HepG2 (cell line): Measurements from ENCODE around the gene IL2RA. TPM values are rescaled to one million over a fixed set of nuclear protein-coding genes. Genes with fewer than 3 reads are reported as not detected.

ENCODE experiments used
- ATAC-seq: fragments of 200-7000 bp; cut with Tn5 transposase; 3 replicates; pipeline ENCODE4 v1.9.1; 2020; ENCODE audit warnings: mild to moderate bottlenecking, moderate library complexity
- BruUV-seq: library from RNA; stranded (reverse); fragments of 400-500 nt; replicated peaks from 2 replicates; lab custom pipeline; 2021; lab: Mats Ljungman, UMichigan
- CTCF ChIA-PET: fragments of 300-600 bp; formaldehyde crosslinking; extraction: SDS; loops from one replicate; lab custom pipeline; 2021; ENCODE audit warnings: low total read pairs, inconsistent platforms, low intra/inter-chr PET ratio; lab: Yijun Ruan, JAX
- POLR2A ChIA-PET: fragments of 350-600 bp; sonication (Branson Sonifier 250); formaldehyde crosslinking; loops from one replicate; lab custom pipeline; 2020; ENCODE audit warnings: antibody characterized with exemption, inconsistent platforms; lab: Yijun Ruan, JAX
- DNase-seq: peaks from one replicate; pipeline ENCODE4 v3.0.0-alpha.2; 2015; ENCODE audit warnings: low spot score
- FAIRE-seq: peaks from 3 replicates; lab custom pipeline; 2011; peaks lifted over from hg19 to GRCh38; lab: Jason Lieb, UNC
- H2AFZ ChIP-seq: one replicate; pipeline ENCODE4 v1.6.1; 2011; ENCODE audit warnings: low read length, inconsistent platforms
- H3K27ac ChIP-seq: fragments of 300-600 bp; 3 replicates; pipeline ENCODE4 v1.8.0; 2011; ENCODE audit warnings: mixed run types, mild to moderate bottlenecking, mixed read lengths, low read length, inconsistent platforms; ENCODE audit not compliant: insufficient read depth; ENCODE audit errors: extremely low read length
- H3K27me3 ChIP-seq, 2 experiments: fragments of 200-600 bp in 1 of 2; 2 replicates in 1 of 2; 3 replicates in 1 of 2; pipeline versions ENCODE4 v1.6.0 to v1.8.0; 2011; ENCODE audit warnings: low read length in 2 of 2, mild to moderate bottlenecking in 2 of 2, moderate library complexity in 2 of 2, inconsistent platforms in 1 of 2; ENCODE audit not compliant: insufficient read depth in 2 of 2, control insufficient read depth in 1 of 2
- H3K36me3 ChIP-seq, 2 experiments: fragments of 200-600 bp in 1 of 2; replicated peaks in 1 of 2; 2 replicates in 1 of 2; 3 replicates in 1 of 2; pipeline versions ENCODE4 v1.5.1 to v1.8.0; 2011; ENCODE audit warnings: low read length in 2 of 2, inconsistent platforms in 1 of 2; ENCODE audit not compliant: insufficient read depth in 2 of 2, control insufficient read depth in 1 of 2
- H3K4me1 ChIP-seq: 2 replicates; pipeline ENCODE4 v1.5.1; 2012; ENCODE audit warnings: low read length, inconsistent platforms; ENCODE audit not compliant: insufficient read depth
- H3K4me2 ChIP-seq: 2 replicates; pipeline ENCODE4 v1.6.0; 2011; ENCODE audit warnings: low read depth, low read length, inconsistent platforms
- H3K4me3 ChIP-seq, 3 experiments: fragments of 200-600 bp in 1 of 3; sonication (generic), shearing (Covaris generic) in 1 of 3; replicated peaks in 1 of 3; 2 replicates each; pipeline ENCODE4 v1.5.1; 2011 to 2016; ENCODE audit warnings: low read length in 3 of 3, inconsistent platforms in 2 of 3, low read depth in 2 of 3, mild to moderate bottlenecking in 2 of 3, control low read depth in 1 of 3, mixed read lengths in 1 of 3; ENCODE audit not compliant: insufficient read depth in 1 of 3
- H3K79me2 ChIP-seq: one replicate; pipeline ENCODE4 v1.6.1; 2011; ENCODE audit warnings: low read length, inconsistent platforms; ENCODE audit not compliant: insufficient read depth
- H3K9ac ChIP-seq: 2 replicates; pipeline ENCODE4 v1.6.0; 2011; ENCODE audit warnings: mild to moderate bottlenecking, low read depth, low read length, inconsistent platforms; ENCODE audit not compliant: insufficient read depth
- H3K9me3 ChIP-seq: 2 replicates; pipeline ENCODE4 v1.5.1; 2012; ENCODE audit warnings: mild to moderate bottlenecking, low read length
- H4K20me1 ChIP-seq: 2 replicates; pipeline ENCODE4 v1.6.0; 2011; ENCODE audit warnings: inconsistent platforms, mild to moderate bottlenecking, low read length, moderate library complexity; ENCODE audit not compliant: insufficient read depth
- FOSL1 ChIP-seq: sonication (generic); formaldehyde crosslinking; IDR thresholded peaks from 2 replicates; pipeline ENCODE4 v1.9.0; 2021; ENCODE audit warnings: missing genetic modification reagents, borderline replicate concordance
- MLXIP ChIP-seq: sonication (generic); formaldehyde crosslinking; IDR thresholded peaks from 2 replicates; pipeline ENCODE4 v1.9.0; 2021; ENCODE audit warnings: missing genetic modification reagents, borderline replicate concordance
- NFYB ChIP-seq: sonication (generic); formaldehyde crosslinking; IDR thresholded peaks from 2 replicates; pipeline ENCODE4 v1.4.0; 2020; ENCODE audit warnings: missing genetic modification reagents
- TMF1 ChIP-seq: sonication (generic); formaldehyde crosslinking; IDR thresholded peaks from 2 replicates; pipeline ENCODE4 v1.8.1; 2022; ENCODE audit warnings: low read depth, missing genetic modification reagents
- ZHX1 ChIP-seq: sonication (generic); formaldehyde crosslinking; IDR thresholded peaks from 2 replicates; pipeline ENCODE4 v1.8.1; 2022; ENCODE audit warnings: low read depth, mild to moderate bottlenecking, missing genetic modification reagents
- ZNF891 ChIP-seq: sonication (generic); formaldehyde crosslinking; IDR thresholded peaks from 2 replicates; pipeline ENCODE4 v1.5.0; 2020; ENCODE audit warnings: mild to moderate bottlenecking, missing genetic modification reagents
- WGBS: methylation state at CpG from one replicate; pipeline ENCODE4 v1.1.6; 2017; ENCODE audit warnings: low lambda C conversion rate; 5-methylcytosine and 5-hydroxymethylcytosine counted together
- in situ Hi-C: cut with HindIII; loops from 2 replicates; pipeline ENCODE4 v1.10.0; 2017; ENCODE audit warnings: low pct_unique_long_range_greater_than_20kb; ENCODE audit not compliant: extremely low pct_ligation_motif_present
- intact Hi-C: fragments of 100-400 bp; cut with micrococcal nuclease; formaldehyde crosslinking; loops from one replicate; pipeline ENCODE4 v1.10.0; 2022; ENCODE audit not compliant: unreplicated experiment
- polyA plus RNA-seq, 8 experiments: library from polyadenylated mRNA; depleted of rRNA in 3 of 8; stranded (reverse) in 7 of 8; unstranded in 1 of 8; fragments of >200 nt; fragmentation: Illumina TruSeq in 4 of 8; extraction: Trizol in 4 of 8; gene quantifications; 2 replicates each; pipeline versions ENCODE4 v1.2.1 to v1.2.3, GENCODE V29; 2011 to 2016; ENCODE audit warnings: low read depth in 4 of 8, missing spikeins in 1 of 8, mixed read lengths in 1 of 8; ENCODE audit not compliant: insufficient read depth in 1 of 8
- total RNA-seq, 5 experiments: library from RNA; depleted of rRNA; stranded (reverse); fragments of >200 nt; fragmentation: Illumina TruSeq; extraction: Trizol; gene quantifications; 2 replicates each; pipeline ENCODE4 v1.2.3, GENCODE V29; 2016; ENCODE audit warnings: low read depth in 1 of 5
- TF ChIP-seq, protein P1 (sequence below): sonication (generic); formaldehyde crosslinking; IDR thresholded peaks from 2 replicates; pipeline ENCODE4 v1.4.0; 2020; ENCODE audit warnings: missing genetic modification reagents
- TF ChIP-seq, protein P2 (sequence below), 2 experiments: sonication (generic) in 1 of 2; formaldehyde crosslinking in 1 of 2; IDR thresholded peaks; 2 replicates each; pipeline versions ENCODE4 v1.5.1 to v1.6.1; 2011 to 2020; ENCODE audit warnings: borderline replicate concordance in 1 of 2, low read depth in 1 of 2, low read length in 1 of 2, mild to moderate bottlenecking in 1 of 2, missing genetic modification reagents in 1 of 2, moderate library complexity in 1 of 2
- TF ChIP-seq, protein P3 (sequence below): sonication (generic); formaldehyde crosslinking; IDR thresholded peaks from 2 replicates; pipeline ENCODE4 v1.4.0; 2020; ENCODE audit warnings: missing genetic modification reagents
- TF ChIP-seq, protein P4 (sequence below): sonication (generic); formaldehyde crosslinking; conservative IDR thresholded peaks from 2 replicates; pipeline ENCODE4 v1.8.0; 2022; ENCODE audit warnings: low read depth, missing genetic modification reagents

IL2RA gene
- total and polyA plus RNA-seq, 2 of the 13 experiments (the other 11 are each of a cell fraction or from before 2014, with no cell fraction given): not detected

DNA sequence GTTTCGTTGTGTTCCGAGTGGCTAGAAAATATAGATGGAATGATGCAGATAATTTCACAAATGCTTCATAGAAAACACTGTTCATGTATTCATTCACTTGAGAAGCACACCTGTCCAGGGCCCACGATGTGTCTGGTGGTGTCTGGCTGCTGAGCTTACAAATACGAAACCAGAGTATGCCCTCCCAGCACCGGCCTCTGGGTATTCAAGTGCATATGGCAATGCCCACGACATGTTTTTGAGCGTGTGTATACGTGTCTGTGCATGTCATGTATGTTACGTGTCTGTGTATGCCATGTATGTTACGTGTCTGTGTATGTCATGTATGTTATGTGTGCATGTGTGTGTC lies 37.9 kb downstream of the IL2RA start:
- H3K79me2 ChIP-seq: no peaks in the 10 kb centered on the region
- ChIA-PET CTCF (no interaction called here), POLR2A (no interaction called here)
- intact Hi-C loops (no loop called here), in situ Hi-C loops (no loop called here)
- no peaks in the 10 kb centered on the region for H3K36me3 ChIP-seq
- H3K4me1 ChIP-seq: no peaks in the 10 kb centered on the region
- no TSS peak for BruUV-seq
- H3K9ac ChIP-seq: no peak overlapping the region
- no peak for FAIRE-seq
- no peak for ATAC-seq
- H3K9me3 ChIP-seq: no peaks in the 10 kb centered on the region
- 27% methylated on average over 10 of the region's 10 CpGs for WGBS
- no peak for DNase-seq
- H2AFZ ChIP-seq: no peak overlapping the region
- no peak overlapping the region for H3K4me2 ChIP-seq
- H3K27me3 ChIP-seq: peaks cover 0 to 11% of the 10 kb centered on the region in 2 experiments; a peak in 3 of 5 replicates
- H3K4me3 ChIP-seq: no peak overlapping the region
- no peaks in the 10 kb centered on the region for H4K20me1 ChIP-seq
- no peak overlapping the region for H3K27ac ChIP-seq
- TF ChIP-seq NFYB (CRISPR knock-in tag) (no peak), FOSL1 (no peak), MLXIP (CRISPR knock-in tag) (no peak), ZNF891 (CRISPR knock-in tag) (no peak), ZHX1 (CRISPR knock-in tag) (no peak), TMF1 (no peak)
- TF ChIP-seq, protein P1, sequence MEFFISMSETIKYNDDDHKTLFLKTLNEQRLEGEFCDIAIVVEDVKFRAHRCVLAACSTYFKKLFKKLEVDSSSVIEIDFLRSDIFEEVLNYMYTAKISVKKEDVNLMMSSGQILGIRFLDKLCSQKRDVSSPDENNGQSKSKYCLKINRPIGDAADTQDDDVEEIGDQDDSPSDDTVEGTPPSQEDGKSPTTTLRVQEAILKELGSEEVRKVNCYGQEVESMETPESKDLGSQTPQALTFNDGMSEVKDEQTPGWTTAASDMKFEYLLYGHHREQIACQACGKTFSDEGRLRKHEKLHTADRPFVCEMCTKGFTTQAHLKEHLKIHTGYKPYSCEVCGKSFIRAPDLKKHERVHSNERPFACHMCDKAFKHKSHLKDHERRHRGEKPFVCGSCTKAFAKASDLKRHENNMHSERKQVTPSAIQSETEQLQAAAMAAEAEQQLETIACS (CRISPR knock-in tag): no peak
- TF ChIP-seq, protein P2, sequence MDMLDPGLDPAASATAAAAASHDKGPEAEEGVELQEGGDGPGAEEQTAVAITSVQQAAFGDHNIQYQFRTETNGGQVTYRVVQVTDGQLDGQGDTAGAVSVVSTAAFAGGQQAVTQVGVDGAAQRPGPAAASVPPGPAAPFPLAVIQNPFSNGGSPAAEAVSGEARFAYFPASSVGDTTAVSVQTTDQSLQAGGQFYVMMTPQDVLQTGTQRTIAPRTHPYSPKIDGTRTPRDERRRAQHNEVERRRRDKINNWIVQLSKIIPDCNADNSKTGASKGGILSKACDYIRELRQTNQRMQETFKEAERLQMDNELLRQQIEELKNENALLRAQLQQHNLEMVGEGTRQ (IDR thresholded peaks at IDR 0.05; ENCODE audit: low read depth, low read length): no peak
- TF ChIP-seq, protein P2 (CRISPR knock-in tag; IDR thresholded peaks at IDR 0.05; ENCODE audit: borderline replicate concordance): no peak
- TF ChIP-seq, protein P3, sequence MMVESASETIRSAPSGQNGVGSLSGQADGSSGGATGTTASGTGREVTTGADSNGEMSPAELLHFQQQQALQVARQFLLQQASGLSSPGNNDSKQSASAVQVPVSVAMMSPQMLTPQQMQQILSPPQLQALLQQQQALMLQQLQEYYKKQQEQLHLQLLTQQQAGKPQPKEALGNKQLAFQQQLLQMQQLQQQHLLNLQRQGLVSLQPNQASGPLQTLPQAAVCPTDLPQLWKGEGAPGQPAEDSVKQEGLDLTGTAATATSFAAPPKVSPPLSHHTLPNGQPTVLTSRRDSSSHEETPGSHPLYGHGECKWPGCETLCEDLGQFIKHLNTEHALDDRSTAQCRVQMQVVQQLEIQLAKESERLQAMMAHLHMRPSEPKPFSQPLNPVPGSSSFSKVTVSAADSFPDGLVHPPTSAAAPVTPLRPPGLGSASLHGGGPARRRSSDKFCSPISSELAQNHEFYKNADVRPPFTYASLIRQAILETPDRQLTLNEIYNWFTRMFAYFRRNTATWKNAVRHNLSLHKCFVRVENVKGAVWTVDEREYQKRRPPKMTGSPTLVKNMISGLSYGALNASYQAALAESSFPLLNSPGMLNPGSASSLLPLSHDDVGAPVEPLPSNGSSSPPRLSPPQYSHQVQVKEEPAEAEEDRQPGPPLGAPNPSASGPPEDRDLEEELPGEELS (CRISPR knock-in tag): no peak
- TF ChIP-seq, protein P4, sequence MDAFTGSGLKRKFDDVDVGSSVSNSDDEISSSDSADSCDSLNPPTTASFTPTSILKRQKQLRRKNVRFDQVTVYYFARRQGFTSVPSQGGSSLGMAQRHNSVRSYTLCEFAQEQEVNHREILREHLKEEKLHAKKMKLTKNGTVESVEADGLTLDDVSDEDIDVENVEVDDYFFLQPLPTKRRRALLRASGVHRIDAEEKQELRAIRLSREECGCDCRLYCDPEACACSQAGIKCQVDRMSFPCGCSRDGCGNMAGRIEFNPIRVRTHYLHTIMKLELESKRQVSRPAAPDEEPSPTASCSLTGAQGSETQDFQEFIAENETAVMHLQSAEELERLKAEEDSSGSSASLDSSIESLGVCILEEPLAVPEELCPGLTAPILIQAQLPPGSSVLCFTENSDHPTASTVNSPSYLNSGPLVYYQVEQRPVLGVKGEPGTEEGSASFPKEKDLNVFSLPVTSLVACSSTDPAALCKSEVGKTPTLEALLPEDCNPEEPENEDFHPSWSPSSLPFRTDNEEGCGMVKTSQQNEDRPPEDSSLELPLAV (CRISPR knock-in tag): no peak
